Loucy (cell line): ENCODE data around the gene LYL1.
A peak's percentile ranks its signal among the peaks of the same experiment; 100 is the strongest.
"Not testable (repeated sequence)": the region's sequence is repeated elsewhere in the genome, so short reads cannot be mapped to it uniquely, and the experiment has no call there.

Source experiments
- H2AFZ ChIP-seq: fragments of 200-600 bp; sonication (generic); 2 replicates; pipeline ENCODE4 v1.6.0; 2016; ENCODE audit warnings: antibody characterized with exemption, mild to moderate bottlenecking, low read length, moderate library complexity
- H3F3A ChIP-seq: fragments of 200-600 bp; 2 replicates; pipeline ENCODE4 v1.6.0; 2016; ENCODE audit warnings: antibody characterized with exemption, low read depth, mild to moderate bottlenecking
- H3K27me3 ChIP-seq: fragments of 200-600 bp; sonication (generic); 2 replicates; pipeline ENCODE4 v1.6.1; 2014; ENCODE audit warnings: low read length, mild to moderate bottlenecking; ENCODE audit not compliant: insufficient read depth, poor library complexity, severe bottlenecking
- H3K36me3 ChIP-seq: fragments of 200-600 bp; sonication (generic); 2 replicates; pipeline ENCODE4 v1.6.1; 2016; ENCODE audit warnings: low read length; ENCODE audit not compliant: insufficient read depth
- H3K4me1 ChIP-seq: fragments of 200-600 bp; sonication (generic); 2 replicates; pipeline ENCODE4 v1.5.1; 2014; ENCODE audit warnings: low read length, mild to moderate bottlenecking; ENCODE audit not compliant: insufficient read depth, poor library complexity, severe bottlenecking
- H3K4me2 ChIP-seq: fragments of 200-600 bp; sonication (generic); 2 replicates; pipeline ENCODE4 v1.6.0; 2014; ENCODE audit warnings: antibody characterized with exemption, low read length, low read depth, mild to moderate bottlenecking; ENCODE audit not compliant: poor library complexity, severe bottlenecking
- H3K4me3 ChIP-seq: fragments of 200-600 bp; sonication (generic); 2 replicates; pipeline ENCODE4 v1.5.1; 2014; ENCODE audit warnings: low read length, mild to moderate bottlenecking, mixed read lengths; ENCODE audit not compliant: poor library complexity, severe bottlenecking
- H3K79me2 ChIP-seq: fragments of 200-600 bp; sonication (generic); 2 replicates; pipeline ENCODE4 v1.6.1; 2014; ENCODE audit warnings: low read length; ENCODE audit not compliant: insufficient read depth
- H3K9ac ChIP-seq: fragments of 200-600 bp; sonication (generic); 2 replicates; pipeline ENCODE4 v1.6.0; 2014; ENCODE audit warnings: mild to moderate bottlenecking, low read depth, low read length, moderate library complexity; ENCODE audit not compliant: poor library complexity, severe bottlenecking
- H3K9me2 ChIP-seq: fragments of 200-600 bp; sonication (generic); replicated peaks from 2 replicates; pipeline ENCODE4 v1.6.1; 2016; ENCODE audit warnings: low read depth, low read length, mixed read lengths
- H3K9me3 ChIP-seq: fragments of 200-600 bp; sonication (generic); 2 replicates; pipeline ENCODE4 v1.6.1; 2014; ENCODE audit warnings: mild to moderate bottlenecking, antibody characterized with exemption, low read length, low read depth; ENCODE audit not compliant: insufficient read depth
- H4K20me1 ChIP-seq: fragments of 200-600 bp; sonication (generic); 2 replicates; pipeline ENCODE4 v1.6.0; 2014; ENCODE audit warnings: antibody characterized with exemption, low read length, mild to moderate bottlenecking; ENCODE audit not compliant: insufficient read depth, poor library complexity, severe bottlenecking
- CTCF ChIP-seq: fragments of 200-600 bp; sonication (generic); conservative IDR thresholded peaks from 2 replicates; pipeline ENCODE4 v1.5.1; 2014; ENCODE audit warnings: mild to moderate bottlenecking, antibody characterized with exemption, low read length
- EZH2phosphoT487 ChIP-seq: fragments of 200-600 bp; IDR thresholded peaks from 2 replicates; pipeline ENCODE4 v1.6.1; 2018; ENCODE audit warnings: antibody characterized with exemption, mild to moderate bottlenecking, moderate library complexity, borderline replicate concordance

The LYL1 gene

GRCh38 chr19:13150187-13150930, 47.7 kb upstream of the LYL1 start, which contains the start of the genes IER2 and STX10:
TSS of gene IER2 (plus strand) at chr19:13150411. CDS start at chr19:13153187, 2,776 bp downstream.
TSS of gene STX10 (minus strand) at chr19:13150375. CDS start at chr19:13150173, 202 bp downstream.
- Histone ChIP-seq H3K27me3 (peaks cover 13% of the 10 kb centered on the region), H3K4me2 (peak within 1 kb of the TSS; percentile 85), H3K9me3 (no peaks in the 10 kb centered on the region), H3K79me2 (peaks cover 57% of the 10 kb centered on the region), H3K9me2 (no peaks in the 10 kb centered on the region), H3K9ac (peak within 1 kb of the TSS; percentile 95), H3K4me3 (peak within 1 kb of the TSS; percentile 98), H3F3A (peaks cover 4% of the 10 kb centered on the region), H3K4me1 (peaks cover 13% of the 10 kb centered on the region), H4K20me1 (peaks cover 24% of the 10 kb centered on the region), H3K36me3 (0 out of 2 replicates have a peak, but pooled peaks cover 4% of the 10 kb centered on the region), H2AFZ (peak within 1 kb of the TSS; percentile 88)
- TF ChIP-seq EZH2phosphoT487 (no peak), CTCF (peak; percentile 63)

- TF ChIP-seq CTCF (no peak), EZH2phosphoT487 (no peak)
- H3K4me2 ChIP-seq = peak overlapping the region; percentile 85
- H3K9ac ChIP-seq = peak overlapping the region; percentile 95
- H3K4me3 ChIP-seq = peak overlapping the region; percentile 98
- peaks cover 17% of the 10 kb centered on the region for H4K20me1 ChIP-seq
- no peaks in the 10 kb centered on the region for H3F3A ChIP-seq
- 0 out of 2 replicates have a peak, but pooled peaks cover 4% of the 10 kb centered on the region for H3K36me3 ChIP-seq
- H3K4me1 ChIP-seq = peaks cover 9% of the 10 kb centered on the region
- no peaks in the 10 kb centered on the region for H3K9me2 ChIP-seq
- H3K9me3 ChIP-seq = no peaks in the 10 kb centered on the region
- H3K79me2 ChIP-seq = peaks cover 51% of the 10 kb centered on the region
- peak overlapping the region; percentile 88 for H2AFZ ChIP-seq
- peaks cover 13% of the 10 kb centered on the region for H3K27me3 ChIP-seq
Observed at GRCh38 chr19:13149628-13150186, 47.0 kb upstream of the LYL1 start.

- peak overlapping the region; percentile 88; the same call in 1 of the 2 replicates for H2AFZ ChIP-seq
- H3F3A ChIP-seq, H3K36me3 ChIP-seq, H3K4me1 ChIP-seq, H3K9me2 ChIP-seq, H3K9me3 ChIP-seq: not testable (repeated sequence)
- H3K27me3 ChIP-seq = peaks cover 11% of the 10 kb centered on the region
- peaks cover 12% of the 10 kb centered on the region for H4K20me1 ChIP-seq
- peaks cover 45% of the 10 kb centered on the region for H3K79me2 ChIP-seq
- H3K9ac ChIP-seq = peak overlapping the region; percentile 95
- peak overlapping the region; percentile 98 for H3K4me3 ChIP-seq
- H3K4me2 ChIP-seq = peak overlapping the region; percentile 85
Observed at GRCh38 chr19:13149173-13149627, 46.5 kb upstream of the LYL1 start.
